Activated T-cell treated with anti-CD3 and anti-CD28 coated beads, Interleukin-2, amount 50 U/mL, for 4 hours (primary cell): ENCODE measurements around the gene PTPRM. TPM values are rescaled to one million over a fixed set of nuclear protein-coding genes. Genes with fewer than 3 reads are reported as not detected.

Source experiments
- ATAC-seq, 2 donors: fragments of 200-7000 bp; cut with Tn5 transposase; one replicate each; pipeline ENCODE4 v1.10.0; 2021
- DNase-seq: peaks from one replicate; pipeline ENCODE4 v3.0.0-alpha.2; 2020
- H3K27me3 Mint-ChIP-seq: one replicate; pipeline ENCODE4 v1.8.0; 2021; ENCODE audit warnings: low read depth, mixed read lengths
- H3K36me3 Mint-ChIP-seq: one replicate; pipeline ENCODE4 v1.8.0; 2022; ENCODE audit warnings: mixed read lengths; ENCODE audit not compliant: insufficient read depth
- H3K4me1 Mint-ChIP-seq: one replicate; pipeline ENCODE4 v1.8.0; 2021; ENCODE audit warnings: low read depth, mixed read lengths
- H3K4me3 Mint-ChIP-seq: one replicate; pipeline ENCODE4 v1.8.0; 2021; ENCODE audit warnings: mild to moderate bottlenecking, moderate library complexity, mixed read lengths
- H3K9me3 Mint-ChIP-seq: one replicate; pipeline ENCODE4 v1.8.0; 2021; ENCODE audit warnings: mixed read lengths
- total RNA-seq, 3 donors: library from RNA; stranded (reverse); gene quantifications; one replicate each; pipeline ENCODE4 v1.2.1, GENCODE V29; 2021

Gene PTPRM
- total RNA-seq, 3 donors from 2014 or later, result 1.5 to 3.5 (median 2.3) TPM

DNA sequence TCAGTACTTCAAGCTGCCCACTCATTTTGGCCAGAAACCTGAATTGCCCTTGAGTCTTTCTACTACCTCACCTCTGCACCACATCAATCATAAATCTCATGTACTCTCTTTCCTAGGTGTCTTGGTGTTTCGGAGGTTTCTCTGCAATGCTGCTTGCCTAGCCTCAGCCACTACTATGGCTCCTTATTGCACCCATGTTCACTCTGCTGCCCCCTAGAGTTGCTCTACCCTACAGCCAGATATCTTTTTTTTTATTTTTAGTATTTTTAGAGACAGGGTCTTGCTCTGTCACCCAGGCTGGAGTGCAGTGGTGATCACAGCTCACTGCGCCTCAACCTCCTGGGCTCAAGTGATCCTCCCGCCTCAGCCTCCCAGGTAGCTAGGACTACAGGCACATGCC lies 413.0 kb downstream of the PTPRM start:
- no peaks in the 10 kb centered on the region for H3K36me3 Mint-ChIP-seq
- H3K4me1 Mint-ChIP-seq, result no peaks in the 10 kb centered on the region
- ATAC-seq (no peak), DNase-seq (no peak)
- peaks cover 4% of the 10 kb centered on the region for H3K9me3 Mint-ChIP-seq
- H3K4me3 Mint-ChIP-seq, result no peak overlapping the region
- H3K27me3 Mint-ChIP-seq, result no peaks in the 10 kb centered on the region

DNA sequence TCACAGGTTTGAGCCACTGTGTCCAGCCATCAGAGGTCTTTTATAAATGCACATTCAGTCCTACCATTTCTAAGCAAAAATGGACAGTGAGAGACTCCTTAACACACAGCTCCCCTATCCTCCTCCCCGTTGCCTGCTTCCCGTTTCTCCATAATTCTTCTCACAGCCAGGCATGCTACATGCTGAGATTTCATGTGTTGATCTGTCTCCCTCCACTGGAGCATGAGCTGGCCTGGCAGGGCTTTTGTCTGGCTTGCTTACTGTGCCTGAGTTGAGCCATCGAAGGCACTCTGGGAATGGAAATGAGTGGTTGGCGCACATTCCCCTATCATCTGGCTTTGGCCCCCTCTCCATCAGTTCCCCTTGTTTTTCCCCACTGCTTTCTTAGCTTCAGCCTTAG lies 413.5 kb downstream of the PTPRM start:
- Mint-ChIP-seq H3K4me1 (no peaks in the 10 kb centered on the region), H3K4me3 (no peak overlapping the region)

DNA sequence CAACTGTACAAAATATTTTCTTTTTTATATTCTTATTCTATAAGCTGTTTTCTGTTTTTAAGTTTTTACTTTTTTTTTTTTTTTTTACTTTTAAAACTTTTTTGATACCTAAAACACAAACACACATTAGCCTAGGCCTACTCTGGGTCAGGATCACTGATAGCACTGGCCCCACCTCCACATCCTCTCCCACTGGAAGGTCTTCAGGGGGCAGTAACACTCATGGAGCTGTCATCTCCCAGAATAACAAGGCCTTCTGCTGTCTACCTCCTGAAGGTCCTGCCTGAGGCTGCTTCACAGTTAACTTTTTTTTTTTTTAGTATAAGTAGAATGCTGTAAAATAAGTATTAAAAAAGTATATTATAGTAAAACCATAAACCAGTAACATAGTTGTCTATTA lies 415.1 kb downstream of the PTPRM start:
- H3K9me3 Mint-ChIP-seq, result peaks cover 4% of the 10 kb centered on the region
- no peaks in the 10 kb centered on the region for H3K36me3 Mint-ChIP-seq
- no peak overlapping the region for H3K4me3 Mint-ChIP-seq
- no peak for DNase-seq
- no peaks in the 10 kb centered on the region for H3K4me1 Mint-ChIP-seq
- ATAC-seq, result no peak
- H3K27me3 Mint-ChIP-seq, result no peaks in the 10 kb centered on the region

More for the DNA sequence above, 413.5 kb downstream of the PTPRM start:
- Mint-ChIP-seq H3K36me3 (no peaks in the 10 kb centered on the region), H3K27me3 (no peaks in the 10 kb centered on the region), H3K9me3 (peaks cover 4% of the 10 kb centered on the region)
- no peak for DNase-seq
- ATAC-seq, result no peak

DNA sequence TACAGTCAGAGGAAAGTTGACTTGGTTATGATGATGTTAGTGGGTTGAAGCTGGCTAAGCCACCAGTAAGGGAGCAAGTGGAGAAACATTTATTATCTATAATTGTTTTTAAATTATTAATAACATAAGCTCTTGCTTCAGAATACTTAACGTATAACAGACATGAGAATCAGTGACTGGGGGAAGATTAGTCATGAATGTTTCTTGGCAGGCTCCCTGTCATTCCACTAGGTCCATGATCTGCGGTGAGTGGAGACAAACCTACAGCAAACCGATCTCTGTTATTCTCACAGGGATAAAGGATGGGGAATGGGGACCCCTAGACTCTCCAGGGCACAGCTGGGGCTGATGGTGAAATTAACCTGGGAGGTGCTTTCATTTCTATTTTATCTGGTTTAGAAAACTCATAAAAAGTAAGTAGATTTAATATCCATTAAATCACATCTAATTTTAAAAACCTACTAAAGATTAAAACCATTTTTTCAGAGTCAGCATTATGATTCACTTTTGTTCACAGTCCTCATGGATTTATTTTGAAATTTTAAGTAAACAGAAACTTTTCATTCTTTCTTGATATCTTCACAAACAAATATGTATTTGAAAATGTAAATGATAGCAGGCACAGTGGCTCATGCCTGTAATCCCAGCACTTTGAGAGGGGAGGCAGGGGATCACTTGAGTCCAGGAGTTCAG lies 420.3 kb downstream of the PTPRM start:
- ATAC-seq (no peak), DNase-seq (no peak)
- peaks cover 12% of the 10 kb centered on the region for H3K9me3 Mint-ChIP-seq
- no peaks in the 10 kb centered on the region for H3K4me1 Mint-ChIP-seq
- no peaks in the 10 kb centered on the region for H3K36me3 Mint-ChIP-seq
- no peaks in the 10 kb centered on the region for H3K27me3 Mint-ChIP-seq
- no peak overlapping the region for H3K4me3 Mint-ChIP-seq

DNA sequence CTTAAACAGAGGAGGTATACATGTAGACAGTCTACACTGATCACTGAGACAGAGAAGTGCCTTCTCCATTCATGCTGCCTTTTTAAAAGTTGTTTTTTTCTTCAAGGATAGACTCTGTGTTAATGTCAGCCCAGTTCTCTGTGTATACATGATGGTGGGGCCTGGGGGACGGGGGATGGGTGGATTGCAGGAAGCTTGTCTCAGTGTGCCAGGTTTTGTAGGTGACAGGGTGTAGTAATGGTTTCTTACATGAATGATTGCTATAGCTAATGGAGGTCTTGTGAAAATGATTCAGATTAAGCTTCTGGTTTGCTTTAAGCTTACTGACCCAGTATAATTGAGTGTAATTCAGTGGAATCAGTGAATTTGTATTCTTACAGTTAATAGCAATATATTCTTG lies 423.6 kb downstream of the PTPRM start:
- DNase-seq, result no peak
- Mint-ChIP-seq H3K4me1 (no peaks in the 10 kb centered on the region), H3K4me3 (no peak overlapping the region), H3K27me3 (no peaks in the 10 kb centered on the region), H3K9me3 (peaks cover 33% of the 10 kb centered on the region), H3K36me3 (no peaks in the 10 kb centered on the region)
- no peak for ATAC-seq

DNA sequence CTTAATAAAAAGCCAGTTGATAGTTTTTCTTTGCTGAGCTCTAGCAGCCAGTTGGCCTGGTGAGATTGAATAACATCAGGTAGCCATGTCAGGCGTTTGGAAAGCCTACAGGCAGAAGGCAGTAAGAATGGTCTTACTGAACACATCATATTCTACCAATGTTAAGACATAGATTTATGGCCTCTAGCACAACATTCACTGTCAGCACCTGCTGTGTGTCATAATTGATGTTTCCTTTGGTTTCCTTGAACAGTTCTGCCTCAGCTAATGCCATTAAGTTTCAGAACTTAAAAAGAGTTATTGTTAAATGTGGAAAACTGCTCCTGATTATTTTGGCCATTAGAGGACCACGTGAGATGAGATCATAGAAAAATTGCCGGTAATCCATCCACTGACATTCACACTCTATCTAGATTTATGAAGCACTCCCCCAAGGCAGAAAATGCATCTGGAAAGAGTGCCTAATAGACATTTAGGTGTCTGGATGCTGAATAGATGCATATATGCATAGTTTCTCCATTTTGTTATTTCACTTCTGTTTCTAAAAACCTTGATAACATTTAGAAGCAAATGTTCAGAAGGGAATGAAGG lies 434.7 kb downstream of the PTPRM start:
- ATAC-seq, result no peak
- Mint-ChIP-seq H3K27me3 (no peaks in the 10 kb centered on the region), H3K4me1 (no peaks in the 10 kb centered on the region), H3K9me3 (peaks cover 6% of the 10 kb centered on the region), H3K36me3 (no peaks in the 10 kb centered on the region), H3K4me3 (no peak overlapping the region)
- no peak for DNase-seq

DNA sequence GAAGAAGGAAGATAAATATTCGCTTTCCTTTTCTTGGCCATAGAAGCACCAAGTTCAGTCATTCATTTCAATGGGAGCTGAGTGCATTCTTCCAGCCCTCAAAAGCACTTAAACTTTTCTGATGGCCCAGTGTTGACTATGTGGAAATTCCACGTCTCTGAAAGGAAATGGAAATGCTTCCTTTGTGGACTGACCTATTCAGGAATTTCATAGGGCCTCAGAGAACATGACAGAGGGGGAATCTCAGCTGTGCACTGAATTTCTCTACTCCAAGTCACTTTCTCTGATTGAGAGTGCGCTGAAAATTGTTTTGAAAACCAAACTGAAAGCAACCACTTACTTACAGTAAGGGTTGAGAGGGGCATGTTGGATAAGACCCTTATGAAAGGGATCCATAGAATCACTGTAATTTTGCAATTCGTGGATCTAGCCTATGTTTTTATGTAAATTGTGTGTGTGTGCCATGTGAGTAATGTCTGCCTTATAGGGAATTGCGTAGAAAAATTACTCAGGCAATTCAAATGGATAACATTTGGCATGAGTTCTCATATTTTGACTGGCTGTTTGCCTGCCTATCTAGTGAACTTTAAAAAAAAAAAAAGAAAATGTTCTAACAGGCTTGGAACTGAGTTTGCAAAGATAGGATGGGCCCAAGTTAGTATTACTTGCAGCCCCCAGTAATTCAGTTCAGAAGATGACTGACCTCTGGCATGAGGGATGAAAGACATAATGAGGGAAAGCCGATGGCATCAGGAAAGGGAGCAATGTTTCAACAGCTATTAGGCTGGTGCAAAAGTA lies 437.0 kb downstream of the PTPRM start:
- no peak for DNase-seq

DNA sequence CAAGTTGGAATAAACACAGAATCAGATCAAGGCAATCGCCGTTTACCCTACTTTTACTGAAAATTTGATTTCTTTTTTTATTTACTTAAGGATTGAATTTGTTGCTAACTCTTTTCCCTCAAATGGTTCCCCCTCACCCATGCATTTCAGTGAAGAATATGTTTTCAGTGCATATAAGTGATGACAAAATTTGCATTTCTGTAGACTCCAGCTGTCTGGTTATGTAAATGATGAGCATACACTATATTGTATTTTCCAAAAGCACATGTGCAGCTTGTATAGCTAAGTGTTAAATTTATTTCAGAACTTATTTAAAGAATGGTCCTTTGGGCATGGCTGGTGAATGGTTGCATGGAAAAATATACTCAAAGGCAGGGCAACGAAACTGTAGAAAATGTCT lies 437.7 kb downstream of the PTPRM start:
- DNase-seq (no peak), ATAC-seq (no peak)
- Mint-ChIP-seq H3K27me3 (no peaks in the 10 kb centered on the region), H3K9me3 (peaks cover 7% of the 10 kb centered on the region), H3K4me3 (no peak overlapping the region), H3K4me1 (no peaks in the 10 kb centered on the region), H3K36me3 (no peaks in the 10 kb centered on the region)

More for the DNA sequence above, 437.0 kb downstream of the PTPRM start:
- H3K4me3 Mint-ChIP-seq, result no peak overlapping the region
- no peaks in the 10 kb centered on the region for H3K36me3 Mint-ChIP-seq
- peaks cover 10% of the 10 kb centered on the region for H3K9me3 Mint-ChIP-seq
- no peaks in the 10 kb centered on the region for H3K4me1 Mint-ChIP-seq
- ATAC-seq, result no peak
- no peaks in the 10 kb centered on the region for H3K27me3 Mint-ChIP-seq

DNA sequence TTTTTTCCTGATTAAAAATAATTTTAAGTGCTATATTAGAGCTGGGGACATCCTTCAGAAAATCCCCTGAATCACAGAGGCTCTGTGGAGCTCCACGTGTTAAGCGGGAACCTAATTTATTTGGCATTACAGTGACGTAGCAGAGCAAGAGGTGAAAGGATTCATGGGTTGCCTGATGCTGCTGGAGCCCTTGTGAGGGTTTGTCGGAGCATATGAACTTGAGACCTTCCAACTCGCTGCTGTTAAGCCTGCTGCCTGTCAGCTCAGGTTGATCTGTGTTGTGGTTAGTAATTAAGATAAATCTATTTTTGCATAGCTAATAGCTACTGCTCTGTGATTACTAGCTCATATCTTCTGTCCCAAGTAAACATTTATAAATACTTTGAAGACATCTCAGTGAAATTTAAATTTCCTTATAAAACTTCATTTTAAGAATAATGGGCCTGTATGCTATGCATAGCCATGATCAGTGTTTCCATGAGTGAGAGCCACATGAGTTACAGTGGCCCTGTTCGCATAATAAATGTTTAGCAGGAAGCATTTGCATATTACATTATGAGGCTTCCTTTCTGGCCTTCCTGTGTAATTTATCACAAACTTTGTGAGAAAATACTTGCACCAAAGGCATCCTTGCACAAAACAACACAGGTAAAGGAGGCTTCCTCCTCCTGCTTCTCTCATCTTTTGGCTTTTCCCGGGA lies 438.9 kb downstream of the PTPRM start:
- Mint-ChIP-seq H3K4me1 (no peaks in the 10 kb centered on the region), H3K4me3 (no peak overlapping the region), H3K9me3 (peaks cover 7% of the 10 kb centered on the region), H3K36me3 (no peaks in the 10 kb centered on the region), H3K27me3 (no peaks in the 10 kb centered on the region)
- DNase-seq, result no peak
- no peak for ATAC-seq

DNA sequence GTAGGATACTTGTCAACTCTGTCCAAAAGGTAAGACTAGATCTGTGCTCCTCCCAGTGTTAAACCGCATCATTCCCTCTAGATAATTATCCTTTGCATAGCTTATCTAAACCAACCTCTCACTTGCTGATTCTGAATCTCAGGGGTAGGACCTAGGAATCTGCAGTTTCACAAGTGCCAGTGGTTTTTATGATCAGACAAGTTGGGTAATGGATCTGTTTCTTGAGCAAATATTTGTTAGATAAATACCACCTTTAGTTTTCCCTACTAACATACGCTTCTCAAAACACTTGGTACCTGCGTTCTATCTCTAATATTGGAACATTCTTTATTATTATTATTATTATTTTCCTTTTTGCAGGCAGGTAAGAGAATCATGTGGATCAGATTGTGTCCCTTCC lies 439.9 kb downstream of the PTPRM start:
- ATAC-seq, result no peak
- no peaks in the 10 kb centered on the region for H3K27me3 Mint-ChIP-seq
- H3K36me3 Mint-ChIP-seq, result no peaks in the 10 kb centered on the region
- H3K4me1 Mint-ChIP-seq, result no peaks in the 10 kb centered on the region
- H3K9me3 Mint-ChIP-seq, result peaks cover 7% of the 10 kb centered on the region
- H3K4me3 Mint-ChIP-seq, result no peak overlapping the region
- DNase-seq, result no peak

DNA sequence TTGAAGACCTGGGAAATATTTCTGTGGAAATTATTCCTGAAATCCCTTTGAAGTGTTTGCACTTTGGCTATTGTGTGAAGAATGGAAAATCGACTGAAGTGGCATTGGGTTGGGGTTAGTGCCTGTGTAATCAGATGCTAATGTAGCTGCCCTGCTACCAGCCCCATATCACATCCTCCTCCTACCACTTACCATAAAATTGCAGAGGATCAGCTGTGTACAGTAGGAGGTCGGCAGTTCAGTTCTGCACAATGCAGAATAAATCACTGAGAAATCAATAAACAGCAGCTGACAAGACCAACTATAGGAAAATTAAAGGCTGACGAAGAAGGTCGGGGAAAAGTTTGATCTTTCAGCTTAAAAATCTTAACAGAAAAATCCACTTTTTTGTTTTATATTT lies 440.9 kb downstream of the PTPRM start:
- no peaks in the 10 kb centered on the region for H3K36me3 Mint-ChIP-seq
- no peak overlapping the region for H3K4me3 Mint-ChIP-seq
- peaks cover 7% of the 10 kb centered on the region for H3K9me3 Mint-ChIP-seq
- DNase-seq (no peak), ATAC-seq (no peak)
- no peaks in the 10 kb centered on the region for H3K27me3 Mint-ChIP-seq
- H3K4me1 Mint-ChIP-seq, result no peaks in the 10 kb centered on the region

DNA sequence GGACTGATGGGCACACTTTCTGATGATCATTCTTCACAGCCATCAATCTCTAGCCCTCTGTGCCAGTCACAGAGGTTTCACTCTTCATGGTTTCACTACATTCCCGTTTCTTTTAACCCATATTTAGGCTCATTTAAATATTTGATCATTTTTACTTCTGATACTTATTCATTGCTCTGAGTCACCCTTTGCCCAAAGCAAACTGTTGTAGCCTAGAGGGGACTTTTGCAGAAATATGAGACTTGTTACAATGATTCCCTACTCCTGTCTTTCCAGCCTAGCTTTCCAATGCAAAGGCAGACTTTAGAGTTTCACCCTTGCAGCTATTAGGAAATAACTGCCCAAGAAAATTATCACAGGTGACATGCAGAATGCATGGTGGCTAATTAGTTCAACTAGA lies 444.2 kb downstream of the PTPRM start:
- Mint-ChIP-seq H3K27me3 (no peaks in the 10 kb centered on the region), H3K4me3 (no peak overlapping the region), H3K36me3 (no peaks in the 10 kb centered on the region), H3K9me3 (peaks cover 3% of the 10 kb centered on the region), H3K4me1 (no peaks in the 10 kb centered on the region)
- no peak for ATAC-seq
- no peak for DNase-seq

DNA sequence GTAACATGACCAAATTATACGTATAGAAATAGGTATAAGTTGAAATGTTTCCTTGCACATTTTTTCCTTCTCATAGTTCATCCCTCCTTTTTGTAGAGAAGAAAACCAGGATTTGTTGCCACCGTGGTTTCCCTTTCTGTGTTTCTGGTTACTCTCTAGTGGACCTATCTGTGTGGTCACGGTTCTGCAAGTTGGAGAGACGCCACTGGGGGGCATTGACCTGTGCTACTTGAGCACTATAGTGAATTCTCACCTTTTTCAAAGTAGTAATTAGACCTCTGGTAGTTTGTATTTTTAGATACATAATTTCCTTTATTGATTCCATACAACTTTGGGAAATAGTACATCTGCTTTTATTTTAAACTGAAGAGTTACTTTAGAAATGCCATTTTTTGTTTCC lies 444.8 kb downstream of the PTPRM start:
- ATAC-seq, result no peak
- peaks cover 3% of the 10 kb centered on the region for H3K9me3 Mint-ChIP-seq
- H3K36me3 Mint-ChIP-seq, result no peaks in the 10 kb centered on the region

DNA sequence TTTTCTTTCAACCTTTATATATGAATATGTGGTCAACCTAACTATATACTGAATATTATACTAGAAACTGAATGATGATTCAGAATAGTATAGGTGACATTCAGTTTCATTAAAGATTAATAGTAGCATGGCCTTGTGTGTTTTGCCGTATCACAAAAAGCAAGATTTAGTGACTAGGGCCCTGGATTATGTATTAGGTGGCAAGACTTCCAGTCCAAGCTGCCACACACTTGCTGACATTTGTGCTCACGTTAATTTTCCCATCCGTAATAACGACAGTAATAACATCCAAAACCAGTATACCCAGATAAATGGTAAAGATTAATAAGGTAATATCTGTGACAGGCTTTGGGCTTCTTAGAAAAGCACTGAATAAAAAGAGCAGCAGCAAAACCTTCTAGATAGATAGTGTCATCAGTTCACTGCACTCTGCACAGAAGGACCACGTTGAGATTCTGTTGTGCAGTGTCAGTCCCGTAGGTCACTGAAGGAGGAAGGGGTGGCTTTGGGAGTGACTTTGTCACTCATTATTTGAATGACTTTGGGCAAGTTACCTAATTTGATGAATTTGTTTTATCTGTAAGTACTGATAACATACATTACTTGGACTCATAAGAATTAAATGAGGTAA lies 451.7 kb downstream of the PTPRM start:
- H3K4me1 Mint-ChIP-seq, result no peaks in the 10 kb centered on the region
- peaks cover 6% of the 10 kb centered on the region for H3K9me3 Mint-ChIP-seq
- H3K36me3 Mint-ChIP-seq, result no peaks in the 10 kb centered on the region
- no peak for DNase-seq
- no peak for ATAC-seq
- H3K27me3 Mint-ChIP-seq, result no peaks in the 10 kb centered on the region
- no peak overlapping the region for H3K4me3 Mint-ChIP-seq

More for the DNA sequence above, 444.8 kb downstream of the PTPRM start:
- no peak for DNase-seq
- no peaks in the 10 kb centered on the region for H3K4me1 Mint-ChIP-seq
- no peaks in the 10 kb centered on the region for H3K27me3 Mint-ChIP-seq
- H3K4me3 Mint-ChIP-seq, result no peak overlapping the region
